Lower leg skin (tissue), 3 donors: ENCODE measurements around the gene LSM2.

Experiments
- CTCF ChIP-seq, 3 donors: fragments of 450-650 bp; IDR thresholded peaks; one replicate each; pipeline ENCODE4 v1.5.1; 2016; ENCODE audit warnings: antibody characterized with exemption in 3 of 3, mild to moderate bottlenecking in 3 of 3, moderate library complexity in 2 of 3
- POLR2A ChIP-seq, 2 donors: fragments of 450-650 bp; IDR thresholded peaks; one replicate each; pipeline ENCODE4 v1.6.1; 2016 to 2017; ENCODE audit warnings: antibody characterized with exemption in 2 of 2, mild to moderate bottlenecking in 1 of 2, moderate library complexity in 1 of 2

DNA sequence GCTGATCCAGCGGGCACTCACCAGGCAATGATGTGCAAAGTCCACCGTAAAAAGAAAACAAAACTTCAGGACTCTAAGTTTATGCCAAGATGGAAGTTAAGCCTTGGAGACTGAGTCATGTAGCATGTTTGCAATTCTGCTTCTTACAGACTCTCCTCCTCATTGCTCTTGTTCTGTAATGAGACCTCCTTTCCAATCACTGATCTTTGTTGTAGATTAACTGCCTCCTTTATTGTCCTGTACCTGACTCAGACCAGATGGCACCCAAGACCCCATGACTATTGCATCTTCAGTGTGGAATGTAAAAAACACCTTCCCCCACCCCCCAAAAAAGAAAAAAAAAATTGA, 44.7 kb upstream of the LSM2 start:
- TF ChIP-seq POLR2A (IDR thresholded peaks at IDR 0.05) (no peak), CTCF (IDR thresholded peaks at IDR 0.05) (no peak)
